Fibroblast of mammary gland (primary cell): Measurements from ENCODE around the gene MMP19.

Experiments used
- DNase-seq: peaks from one replicate; pipeline ENCODE4 v3.0.0-alpha.2; 2010; ENCODE audit warnings: low read depth
- H3K4me3 ChIP-seq: 2 replicates; pipeline ENCODE4 v1.5.1; 2011; ENCODE audit warnings: low read depth, mild to moderate bottlenecking, low read length, moderate library complexity; ENCODE audit not compliant: control insufficient read depth
- CTCF ChIP-seq: conservative IDR thresholded peaks from 2 replicates; pipeline ENCODE4 v1.5.1; 2011; ENCODE audit warnings: low read depth, low read length, inconsistent platforms; ENCODE audit not compliant: control insufficient read depth, insufficient read depth

MMP19 gene

GRCh38 chr12:55850401-55850800, 7.7 kb upstream of the MMP19 start:
- TF ChIP-seq CTCF: no peak
- no peak for DNase-seq
- H3K4me3 ChIP-seq: no peak overlapping the region

- TF ChIP-seq CTCF: no peak
- no peak for DNase-seq
- H3K4me3 ChIP-seq: no peak overlapping the region
These were observed 7.0 kb upstream of the MMP19 start for GRCh38 chr12:55849616-55850343.

DNA sequence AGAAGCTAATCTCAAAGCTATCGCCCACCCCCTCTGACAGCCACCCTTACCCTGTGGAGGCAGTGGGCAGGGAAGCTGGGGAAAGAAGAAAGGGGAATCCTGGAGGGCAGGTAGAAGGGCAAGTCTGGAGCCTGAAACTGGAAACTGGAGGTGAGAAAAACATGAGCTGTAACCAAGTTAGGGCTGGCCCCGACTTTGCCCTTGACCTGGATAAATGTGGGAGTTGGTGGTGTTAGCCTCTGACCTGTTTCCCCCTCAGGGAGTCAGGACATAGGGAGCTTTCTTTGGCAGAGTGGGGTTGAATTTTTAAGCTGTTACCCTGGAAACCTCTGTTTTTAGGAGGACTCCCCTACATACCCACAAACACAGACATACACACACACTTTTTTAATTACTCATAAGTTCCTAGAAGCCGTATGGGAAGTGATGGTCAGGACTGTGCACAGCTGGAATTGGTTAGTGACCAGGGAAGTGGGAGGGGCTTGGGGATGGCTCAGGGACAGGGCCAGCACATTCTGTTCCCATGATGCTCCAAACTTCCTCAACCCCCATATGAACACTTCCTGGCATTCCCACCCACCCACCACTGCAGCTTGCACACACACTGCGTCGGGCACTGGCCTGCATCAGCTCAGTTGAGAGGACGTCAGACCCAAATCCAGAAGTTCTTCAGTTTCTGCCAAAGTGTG, 5.0 kb upstream of the MMP19 start:
- peak overlapping the region; percentile 15 for H3K4me3 ChIP-seq
- TF ChIP-seq CTCF: no peak
- DNase-seq: peak; percentile 100

GRCh38 chr12:55847033-55847432, 4.3 kb upstream of the MMP19 start:
- no peak for TF ChIP-seq CTCF
- peak; percentile 95 for DNase-seq
- H3K4me3 ChIP-seq: no peak overlapping the region

- DNase-seq: no peak
- no peak for TF ChIP-seq CTCF
- H3K4me3 ChIP-seq: no peak overlapping the region
These were observed 3.2 kb upstream of the MMP19 start for GRCh38 chr12:55845785-55846496.

DNA sequence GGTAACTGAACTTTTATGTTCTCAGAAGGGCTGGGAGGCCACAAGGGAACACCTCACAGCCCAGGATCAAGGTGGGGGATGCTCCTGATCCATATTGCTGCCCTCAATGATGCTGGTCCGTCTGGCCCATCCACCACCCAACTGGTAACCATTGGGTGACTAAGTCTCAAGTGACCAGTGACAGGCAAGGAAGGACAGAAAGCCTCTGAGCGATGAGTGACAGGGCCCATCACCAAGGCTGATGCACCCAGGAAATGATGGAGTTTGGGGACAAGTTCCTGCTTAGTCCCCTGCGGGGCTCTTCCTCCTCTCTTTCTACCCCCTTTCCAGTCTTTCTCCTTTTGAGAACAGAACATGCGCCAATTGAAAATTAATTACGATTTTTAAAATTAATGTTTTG, 2.6 kb upstream of the MMP19 start:
- H3K4me3 ChIP-seq: no peak overlapping the region
- DNase-seq: no peak
- TF ChIP-seq CTCF: no peak
